GM21381 (cell line): Measurements from ENCODE around the gene ADAM15.

ENCODE experiments used
- ATAC-seq: cut with Tn5 transposase; IDR thresholded peaks from one replicate; pipeline ENCODE4 v1.9.1; 2021; ENCODE audit warnings: mild to moderate bottlenecking, moderate library complexity; ENCODE audit not compliant: unreplicated experiment

The ADAM15 gene

GRCh38 chr1:155011437-155012025 lies 39.6 kb upstream of the ADAM15 start:
- ATAC-seq, result no peak

- ATAC-seq, result no peak
These were observed 39.0 kb upstream of the ADAM15 start for GRCh38 chr1:155012026-155012546.

GRCh38 chr1:155012776-155013602 lies 38.1 kb upstream of the ADAM15 start:
- ATAC-seq, result no peak

GRCh38 chr1:155013632-155014031 lies 37.5 kb upstream of the ADAM15 start:
- no peak for ATAC-seq

GRCh38 chr1:155014709-155015508 lies 36.2 kb upstream of the ADAM15 start:
- no peak for ATAC-seq

GRCh38 chr1:155015527-155016230 lies 35.4 kb upstream of the ADAM15 start:
- no peak for ATAC-seq

GRCh38 chr1:155016231-155016831 lies 34.8 kb upstream of the ADAM15 start:
- ATAC-seq, result no peak

- ATAC-seq, result peak; percentile 78
These were observed 33.8 kb upstream of the ADAM15 start for GRCh38 chr1:155017041-155017945.

- no peak for ATAC-seq
These were observed 33.2 kb upstream of the ADAM15 start for GRCh38 chr1:155017946-155018316.

- no peak for ATAC-seq
These were observed 32.3 kb upstream of the ADAM15 start for GRCh38 chr1:155018617-155019348.

GRCh38 chr1:155019377-155020245 lies 31.5 kb upstream of the ADAM15 start:
- ATAC-seq, result no peak

- no peak for ATAC-seq
These were observed 28.8 kb upstream of the ADAM15 start for GRCh38 chr1:155022136-155022926.

GRCh38 chr1:155022927-155023236 lies 28.2 kb upstream of the ADAM15 start:
- no peak for ATAC-seq

- ATAC-seq, result no peak
These were observed 27.5 kb upstream of the ADAM15 start for GRCh38 chr1:155023627-155024026.

- ATAC-seq, result no peak
These were observed 26.8 kb upstream of the ADAM15 start for GRCh38 chr1:155024315-155024714.

- no peak for ATAC-seq
These were observed 25.0 kb upstream of the ADAM15 start for GRCh38 chr1:155026154-155026553.

- ATAC-seq, result no peak
These were observed 24.5 kb upstream of the ADAM15 start for GRCh38 chr1:155026588-155026987.
